H1 (cell line): ENCODE measurements around the gene TMEM117. TPM values are rescaled to one million over a fixed set of nuclear protein-coding genes. Genes with fewer than 3 reads are reported as not detected.

ENCODE experiments used
- CTCF ChIA-PET: fragments of 300-600 bp; sonication (Branson Sonifier 250); formaldehyde crosslinking; loops from one replicate; lab custom pipeline; 2021; ENCODE audit not compliant: partially characterized antibody; lab: Charles Lee
- POLR2A ChIA-PET: fragments of 300-600 bp; sonication (Branson Sonifier 250); formaldehyde crosslinking; loops from one replicate; lab custom pipeline; 2021; ENCODE audit warnings: inconsistent platforms; ENCODE audit not compliant: partially characterized antibody; lab: Charles Lee
- DNase-seq, 2 experiments: peaks; one replicate each; pipeline versions ENCODE4 v3.0.0 to v3.0.0-alpha.2; 2010 to 2022; ENCODE audit warnings: low spot score in 2 of 2, low read depth in 1 of 2, mixed read lengths in 1 of 2
- FAIRE-seq: peaks from 2 replicates; lab custom pipeline; 2011; peaks lifted over from hg19 to GRCh38; lab: Jason Lieb, UNC
- H2AFZ ChIP-seq: 2 replicates; pipeline ENCODE4 v1.8.1; 2012; ENCODE audit warnings: low read length, inconsistent platforms
- H2AK5ac ChIP-seq: 2 replicates; pipeline ENCODE4 v1.6.1; 2013; ENCODE audit warnings: low read depth, low read length
- H2BK120ac ChIP-seq: replicated peaks from 2 replicates; pipeline ENCODE3; 2013; ENCODE audit warnings: low read depth, low read length, inconsistent platforms
- H2BK12ac ChIP-seq: 2 replicates; pipeline ENCODE4 v1.6.1; 2013; ENCODE audit warnings: low read depth, low read length
- H2BK15ac ChIP-seq: 2 replicates; pipeline ENCODE4 v1.6.1; 2013; ENCODE audit warnings: low read length
- H2BK20ac ChIP-seq: 2 replicates; pipeline ENCODE4 v1.6.1; 2013; ENCODE audit warnings: low read length
- H2BK5ac ChIP-seq: 2 replicates; pipeline ENCODE4 v1.6.1; 2013; ENCODE audit warnings: low read depth, low read length
- H3K14ac ChIP-seq: 2 replicates; pipeline ENCODE4 v1.6.1; 2013; ENCODE audit warnings: inconsistent platforms; ENCODE audit not compliant: insufficient read length
- H3K18ac ChIP-seq: 2 replicates; pipeline ENCODE4 v1.6.1; 2013; ENCODE audit warnings: low read length; ENCODE audit errors: extremely low read depth
- H3K23ac ChIP-seq: 2 replicates; pipeline ENCODE4 v1.6.1; 2013; ENCODE audit warnings: inconsistent platforms; ENCODE audit not compliant: insufficient read length
- H3K23me2 ChIP-seq: 2 replicates; pipeline ENCODE4 v1.6.1; 2013; ENCODE audit warnings: low read depth, low read length
- H3K27ac ChIP-seq: 2 replicates; pipeline ENCODE4 v1.6.1; 2011; ENCODE audit warnings: low read depth, low read length, inconsistent platforms
- H3K27me3 ChIP-seq, 4 experiments: replicated peaks in 1 of 4; 1 replicate in 1 of 4; 2 replicates in 3 of 4; pipeline versions ENCODE4 v1.6.1 to v1.8.1; 2011 to 2013; ENCODE audit warnings: low read length in 3 of 4, mild to moderate bottlenecking in 3 of 4, inconsistent platforms in 2 of 4, mixed read lengths in 2 of 4, moderate library complexity in 1 of 4; ENCODE audit not compliant: control insufficient read depth in 3 of 4, insufficient read depth in 3 of 4; ENCODE audit errors: extremely low read depth in 1 of 4
- H3K36me3 ChIP-seq, 4 experiments: 2 replicates each; pipeline versions ENCODE4 v1.6.1 to v1.8.1; 2011 to 2013; ENCODE audit warnings: mild to moderate bottlenecking in 4 of 4, low read length in 3 of 4, moderate library complexity in 2 of 4, control low read depth in 1 of 4, inconsistent platforms in 1 of 4; ENCODE audit not compliant: insufficient read depth in 4 of 4, control insufficient read depth in 2 of 4
- H3K4ac ChIP-seq: replicated peaks from 2 replicates; pipeline ENCODE3; 2013; ENCODE audit warnings: low read length, low read depth, mixed read lengths, inconsistent platforms; ENCODE audit not compliant: insufficient read length
- H3K4me1 ChIP-seq, 4 experiments: replicated peaks in 1 of 4; 1 replicate in 1 of 4; 2 replicates in 3 of 4; pipeline versions ENCODE4 v1.6.1 to v1.8.1; 2011 to 2013; ENCODE audit warnings: low read length in 3 of 4, inconsistent platforms in 2 of 4, mixed read lengths in 1 of 4; ENCODE audit not compliant: insufficient read depth in 4 of 4, control insufficient read depth in 3 of 4
- H3K4me2 ChIP-seq, 2 experiments: 2 replicates each; pipeline versions ENCODE4 v1.6.1 to v1.8.1; 2011 to 2013; ENCODE audit warnings: low read depth in 2 of 2, low read length in 2 of 2, control low read depth in 1 of 2, inconsistent platforms in 1 of 2, mild to moderate bottlenecking in 1 of 2; ENCODE audit not compliant: insufficient read depth in 1 of 2
- H3K4me3 ChIP-seq, 4 experiments: fragments of 200-600, 300-600 bp in 1 of 4; sonication (generic), shearing (Covaris generic), sonication (Bioruptor Twin) in 1 of 4; 2 replicates each; pipeline versions ENCODE4 v1.5.1 to v1.8.1; 2011 to 2016; ENCODE audit warnings: low read length in 4 of 4, low read depth in 3 of 4, control low read depth in 2 of 4, inconsistent platforms in 2 of 4, mild to moderate bottlenecking in 2 of 4, mixed read lengths in 1 of 4, moderate library complexity in 1 of 4; ENCODE audit not compliant: insufficient read depth in 2 of 4; ENCODE audit errors: extremely low read depth in 1 of 4
- H3K56ac ChIP-seq: replicated peaks from 2 replicates; pipeline ENCODE3; 2013; ENCODE audit warnings: low read depth, mild to moderate bottlenecking, mixed read lengths, low read length, inconsistent platforms; ENCODE audit not compliant: insufficient read length
- H3K79me1 ChIP-seq: 2 replicates; pipeline ENCODE4 v1.6.1; 2013; ENCODE audit warnings: low read depth, low read length, control low read depth
- H3K79me2 ChIP-seq, 2 experiments: 2 replicates each; pipeline versions ENCODE4 v1.6.1 to v1.8.1; 2012 to 2013; ENCODE audit warnings: low read length in 2 of 2, mild to moderate bottlenecking in 2 of 2, inconsistent platforms in 1 of 2; ENCODE audit not compliant: insufficient read depth in 2 of 2, control insufficient read depth in 1 of 2
- H3K9ac ChIP-seq, 4 experiments: replicated peaks in 1 of 4; 1 replicate in 1 of 4; 2 replicates in 3 of 4; pipeline versions ENCODE4 v1.6.1 to v1.8.1; 2011 to 2013; ENCODE audit warnings: low read depth in 3 of 4, low read length in 3 of 4, control low read depth in 2 of 4, mild to moderate bottlenecking in 2 of 4, moderate library complexity in 2 of 4, inconsistent platforms in 1 of 4; ENCODE audit errors: extremely low read depth in 1 of 4
- H3K9me3 ChIP-seq, 2 experiments: 2 replicates each; pipeline versions ENCODE4 v1.6.1 to v1.8.1; 2012 to 2013; ENCODE audit warnings: mild to moderate bottlenecking in 2 of 2, moderate library complexity in 2 of 2, control low read depth in 1 of 2, inconsistent platforms in 1 of 2, low read depth in 1 of 2, low read length in 1 of 2, mixed read lengths in 1 of 2; ENCODE audit not compliant: insufficient read depth in 2 of 2
- H4K20me1 ChIP-seq, 2 experiments: replicated peaks in 1 of 2; 2 replicates each; pipeline versions ENCODE3 to v1.8.1; 2011 to 2013; ENCODE audit warnings: inconsistent platforms in 2 of 2, low read length in 2 of 2, mild to moderate bottlenecking in 1 of 2; ENCODE audit not compliant: insufficient read depth in 2 of 2, control insufficient read depth in 1 of 2
- H4K5ac ChIP-seq: 2 replicates; pipeline ENCODE4 v1.6.1; 2013; ENCODE audit warnings: low read length, low read depth, mixed read lengths, inconsistent platforms; ENCODE audit not compliant: insufficient read length
- H4K8ac ChIP-seq: 2 replicates; pipeline ENCODE4 v1.8.0; 2013; ENCODE audit warnings: mild to moderate bottlenecking, moderate library complexity, low read length, inconsistent platforms; ENCODE audit not compliant: insufficient read depth; ENCODE audit errors: extremely low read depth
- H4K91ac ChIP-seq: replicated peaks from 2 replicates; pipeline ENCODE3; 2013; ENCODE audit warnings: low read length, mixed read lengths, inconsistent platforms; ENCODE audit not compliant: insufficient read length
- WGBS, 2 experiments: shearing (Covaris generic) in 1 of 2; methylation state at CpG; one replicate each; pipeline versions ENCODE4 v1.1.6 to v1.1.7; 2013 to 2015; ENCODE audit warnings: low lambda C conversion rate in 2 of 2, mixed read lengths in 2 of 2, inconsistent platforms in 1 of 2, low coverage in 1 of 2, missing lambda C conversion rate in 1 of 2; ENCODE audit not compliant: insufficient replicate concordance in 2 of 2, insufficient coverage in 1 of 2, insufficient read length in 1 of 2; ENCODE audit errors: extremely low coverage in 1 of 2, missing lambda C conversion rate in 1 of 2; 5-methylcytosine and 5-hydroxymethylcytosine counted together
- polyA plus RNA-seq, 7 experiments: library from polyadenylated mRNA; depleted of rRNA in 3 of 7; stranded (reverse) in 5 of 7; unstranded in 2 of 7; fragments of >200 nt in 5 of 7; fragments of 200-250 nt in 2 of 7; gene quantifications; 1 replicate in 5 of 7; 2 replicates in 1 of 7; 4 replicates in 1 of 7; pipeline versions ENCODE4 v1.2.1 to v1.2.3, GENCODE V29; 2011 to 2013; ENCODE audit warnings: missing spikeins in 2 of 7, mixed read lengths in 2 of 7
- total RNA-seq: library from RNA; stranded (reverse); fragmentation: NEBNext Ultra II Directional; extraction: Animal tissue kit (Norgen Biotek cat#: 25700); gene quantifications from 2 replicates; pipeline ENCODE4 v1.2.1, GENCODE V29; 2021
- TF ChIP-seq, protein P1 (sequence below): fragments of 300-600 bp; sonication (generic); IDR thresholded peaks from 2 replicates; pipeline ENCODE4 v1.7.1; 2012; ENCODE audit warnings: low read length, moderate library complexity, mild to moderate bottlenecking, inconsistent platforms; ENCODE audit not compliant: insufficient replicate concordance

TMEM117 gene
- total and polyA plus RNA-seq, 2 of the 8 experiments (the other 6 are each of a cell fraction or from before 2014, with no cell fraction given) = 0.80 to 1.4 TPM

DNA sequence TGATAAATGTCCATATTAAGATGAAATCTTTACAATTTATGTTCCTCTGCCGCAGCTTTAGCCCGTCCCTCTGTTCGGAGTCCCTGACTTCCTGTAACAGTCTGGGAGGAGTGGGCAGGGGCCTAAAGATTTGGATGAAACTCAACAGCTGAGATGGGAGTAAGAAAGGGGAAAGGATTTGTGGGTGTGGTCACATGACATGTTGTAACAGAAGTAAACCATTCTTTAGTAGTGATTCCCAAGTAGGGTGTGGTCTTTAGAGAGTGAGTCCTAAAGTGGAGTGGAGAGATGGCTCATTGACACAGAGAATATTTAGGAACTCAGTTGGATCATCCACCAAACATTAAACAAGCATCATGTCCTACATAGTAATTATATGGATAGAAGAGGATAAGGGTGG lies 12.9 kb downstream of the TMEM117 start:
- ChIA-PET POLR2A (no interaction called here), CTCF (no interaction called here)
- Histone ChIP-seq H3K27ac (no peak overlapping the region), H3K36me3 (no peaks in the 10 kb centered on the region), H2BK5ac (no peak overlapping the region), H2BK120ac (no peak overlapping the region), H2BK20ac (no peak overlapping the region), H3K27me3 (no peaks in the 10 kb centered on the region), H3K4me2 (no peak overlapping the region), H2BK12ac (no peak overlapping the region), H2BK15ac (no peak overlapping the region), H2AFZ (no peak overlapping the region), H4K5ac (no peak overlapping the region), H3K9me3 (no peaks in the 10 kb centered on the region; a peak in 1 of 4 replicates), H3K4me1 (no peaks in the 10 kb centered on the region), H4K8ac (no peak overlapping the region), H3K79me2 (no peaks in the 10 kb centered on the region), H3K9ac (no peak overlapping the region), H3K23ac (no peak overlapping the region), H3K4me3 (no peak overlapping the region), H3K14ac (no peak overlapping the region), H2AK5ac (no peak overlapping the region), H4K20me1 (no peaks in the 10 kb centered on the region), H3K4ac (no peak overlapping the region), H3K56ac (no peak overlapping the region), H3K23me2 (no peaks in the 10 kb centered on the region), H3K79me1 (no peaks in the 10 kb centered on the region), H4K91ac (no peak overlapping the region), H3K18ac (no peak overlapping the region)
- DNase-seq (no peak), FAIRE-seq (no peak)
- 95% methylated on average over 3 of the region's 3 CpGs; no CpG with 5 or more reads in 1 of the 2 experiments for WGBS, 2 experiments
- TF ChIP-seq, protein P1, sequence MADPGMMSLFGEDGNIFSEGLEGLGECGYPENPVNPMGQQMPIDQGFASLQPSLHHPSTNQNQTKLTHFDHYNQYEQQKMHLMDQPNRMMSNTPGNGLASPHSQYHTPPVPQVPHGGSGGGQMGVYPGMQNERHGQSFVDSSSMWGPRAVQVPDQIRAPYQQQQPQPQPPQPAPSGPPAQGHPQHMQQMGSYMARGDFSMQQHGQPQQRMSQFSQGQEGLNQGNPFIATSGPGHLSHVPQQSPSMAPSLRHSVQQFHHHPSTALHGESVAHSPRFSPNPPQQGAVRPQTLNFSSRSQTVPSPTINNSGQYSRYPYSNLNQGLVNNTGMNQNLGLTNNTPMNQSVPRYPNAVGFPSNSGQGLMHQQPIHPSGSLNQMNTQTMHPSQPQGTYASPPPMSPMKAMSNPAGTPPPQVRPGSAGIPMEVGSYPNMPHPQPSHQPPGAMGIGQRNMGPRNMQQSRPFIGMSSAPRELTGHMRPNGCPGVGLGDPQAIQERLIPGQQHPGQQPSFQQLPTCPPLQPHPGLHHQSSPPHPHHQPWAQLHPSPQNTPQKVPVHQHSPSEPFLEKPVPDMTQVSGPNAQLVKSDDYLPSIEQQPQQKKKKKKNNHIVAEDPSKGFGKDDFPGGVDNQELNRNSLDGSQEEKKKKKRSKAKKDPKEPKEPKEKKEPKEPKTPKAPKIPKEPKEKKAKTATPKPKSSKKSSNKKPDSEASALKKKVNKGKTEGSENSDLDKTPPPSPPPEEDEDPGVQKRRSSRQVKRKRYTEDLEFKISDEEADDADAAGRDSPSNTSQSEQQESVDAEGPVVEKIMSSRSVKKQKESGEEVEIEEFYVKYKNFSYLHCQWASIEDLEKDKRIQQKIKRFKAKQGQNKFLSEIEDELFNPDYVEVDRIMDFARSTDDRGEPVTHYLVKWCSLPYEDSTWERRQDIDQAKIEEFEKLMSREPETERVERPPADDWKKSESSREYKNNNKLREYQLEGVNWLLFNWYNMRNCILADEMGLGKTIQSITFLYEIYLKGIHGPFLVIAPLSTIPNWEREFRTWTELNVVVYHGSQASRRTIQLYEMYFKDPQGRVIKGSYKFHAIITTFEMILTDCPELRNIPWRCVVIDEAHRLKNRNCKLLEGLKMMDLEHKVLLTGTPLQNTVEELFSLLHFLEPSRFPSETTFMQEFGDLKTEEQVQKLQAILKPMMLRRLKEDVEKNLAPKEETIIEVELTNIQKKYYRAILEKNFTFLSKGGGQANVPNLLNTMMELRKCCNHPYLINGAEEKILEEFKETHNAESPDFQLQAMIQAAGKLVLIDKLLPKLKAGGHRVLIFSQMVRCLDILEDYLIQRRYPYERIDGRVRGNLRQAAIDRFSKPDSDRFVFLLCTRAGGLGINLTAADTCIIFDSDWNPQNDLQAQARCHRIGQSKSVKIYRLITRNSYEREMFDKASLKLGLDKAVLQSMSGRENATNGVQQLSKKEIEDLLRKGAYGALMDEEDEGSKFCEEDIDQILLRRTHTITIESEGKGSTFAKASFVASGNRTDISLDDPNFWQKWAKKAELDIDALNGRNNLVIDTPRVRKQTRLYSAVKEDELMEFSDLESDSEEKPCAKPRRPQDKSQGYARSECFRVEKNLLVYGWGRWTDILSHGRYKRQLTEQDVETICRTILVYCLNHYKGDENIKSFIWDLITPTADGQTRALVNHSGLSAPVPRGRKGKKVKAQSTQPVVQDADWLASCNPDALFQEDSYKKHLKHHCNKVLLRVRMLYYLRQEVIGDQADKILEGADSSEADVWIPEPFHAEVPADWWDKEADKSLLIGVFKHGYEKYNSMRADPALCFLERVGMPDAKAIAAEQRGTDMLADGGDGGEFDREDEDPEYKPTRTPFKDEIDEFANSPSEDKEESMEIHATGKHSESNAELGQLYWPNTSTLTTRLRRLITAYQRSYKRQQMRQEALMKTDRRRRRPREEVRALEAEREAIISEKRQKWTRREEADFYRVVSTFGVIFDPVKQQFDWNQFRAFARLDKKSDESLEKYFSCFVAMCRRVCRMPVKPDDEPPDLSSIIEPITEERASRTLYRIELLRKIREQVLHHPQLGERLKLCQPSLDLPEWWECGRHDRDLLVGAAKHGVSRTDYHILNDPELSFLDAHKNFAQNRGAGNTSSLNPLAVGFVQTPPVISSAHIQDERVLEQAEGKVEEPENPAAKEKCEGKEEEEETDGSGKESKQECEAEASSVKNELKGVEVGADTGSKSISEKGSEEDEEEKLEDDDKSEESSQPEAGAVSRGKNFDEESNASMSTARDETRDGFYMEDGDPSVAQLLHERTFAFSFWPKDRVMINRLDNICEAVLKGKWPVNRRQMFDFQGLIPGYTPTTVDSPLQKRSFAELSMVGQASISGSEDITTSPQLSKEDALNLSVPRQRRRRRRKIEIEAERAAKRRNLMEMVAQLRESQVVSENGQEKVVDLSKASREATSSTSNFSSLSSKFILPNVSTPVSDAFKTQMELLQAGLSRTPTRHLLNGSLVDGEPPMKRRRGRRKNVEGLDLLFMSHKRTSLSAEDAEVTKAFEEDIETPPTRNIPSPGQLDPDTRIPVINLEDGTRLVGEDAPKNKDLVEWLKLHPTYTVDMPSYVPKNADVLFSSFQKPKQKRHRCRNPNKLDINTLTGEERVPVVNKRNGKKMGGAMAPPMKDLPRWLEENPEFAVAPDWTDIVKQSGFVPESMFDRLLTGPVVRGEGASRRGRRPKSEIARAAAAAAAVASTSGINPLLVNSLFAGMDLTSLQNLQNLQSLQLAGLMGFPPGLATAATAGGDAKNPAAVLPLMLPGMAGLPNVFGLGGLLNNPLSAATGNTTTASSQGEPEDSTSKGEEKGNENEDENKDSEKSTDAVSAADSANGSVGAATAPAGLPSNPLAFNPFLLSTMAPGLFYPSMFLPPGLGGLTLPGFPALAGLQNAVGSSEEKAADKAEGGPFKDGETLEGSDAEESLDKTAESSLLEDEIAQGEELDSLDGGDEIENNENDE = no peak
